GM23338 (cell line): ENCODE measurements around the gene NIN. TPM values are rescaled to one million over a fixed set of nuclear protein-coding genes. Genes with fewer than 3 reads are reported as not detected.

Experiments
- ATAC-seq: fragments of 200-7000 bp; cut with Tn5 transposase; 3 replicates; pipeline ENCODE4 v1.9.1; 2020
- DNase-seq: peaks from one replicate; pipeline ENCODE4 v3.0.0-alpha.2; 2015; ENCODE audit warnings: low spot score
- H2AFZ ChIP-seq: fragments of 200-600 bp; sonication (generic); 2 replicates; pipeline ENCODE4 v1.8.0; 2016; ENCODE audit warnings: antibody characterized with exemption, mild to moderate bottlenecking, moderate library complexity
- H3F3A ChIP-seq: fragments of 200-600 bp; sonication (generic); replicated peaks from 2 replicates; pipeline ENCODE4 v1.8.0; 2017; ENCODE audit warnings: antibody characterized with exemption, mixed run types, low read depth
- H3K27ac ChIP-seq: fragments of 200-600 bp; sonication (generic); 2 replicates; pipeline ENCODE4 v1.6.1; 2016; ENCODE audit warnings: low read depth
- H3K27me3 ChIP-seq: fragments of 200-600 bp; sonication (generic); 2 replicates; pipeline ENCODE4 v1.8.0; 2016; ENCODE audit warnings: mild to moderate bottlenecking, mixed run types, moderate library complexity; ENCODE audit not compliant: insufficient read depth
- H3K36me3 ChIP-seq: fragments of 200-600 bp; sonication (generic); 2 replicates; pipeline ENCODE4 v1.8.0; 2016; ENCODE audit warnings: mild to moderate bottlenecking; ENCODE audit not compliant: insufficient read depth
- H3K4me1 ChIP-seq: fragments of 200-600 bp; sonication (generic); 2 replicates; pipeline ENCODE4 v1.8.0; 2016; ENCODE audit warnings: mild to moderate bottlenecking, moderate library complexity; ENCODE audit not compliant: insufficient read depth
- H3K4me2 ChIP-seq: fragments of 200-600 bp; sonication (generic); 2 replicates; pipeline ENCODE4 v1.7.1; 2017; ENCODE audit warnings: mixed run types
- H3K4me3 ChIP-seq: fragments of 200-600 bp; sonication (generic); 2 replicates; pipeline ENCODE4 v1.6.1; 2016; ENCODE audit warnings: mixed run types
- H3K79me2 ChIP-seq: fragments of 200-600 bp; sonication (generic); replicated peaks from 2 replicates; pipeline ENCODE4 v1.8.0; 2017; ENCODE audit warnings: mild to moderate bottlenecking; ENCODE audit not compliant: insufficient read depth
- H3K9me2 ChIP-seq: fragments of 200-600 bp; sonication (generic); 2 replicates; pipeline ENCODE4 v1.8.0; 2017; ENCODE audit not compliant: insufficient read depth
- H4K20me1 ChIP-seq: fragments of 200-600 bp; sonication (generic); replicated peaks from 2 replicates; pipeline ENCODE4 v1.8.0; 2017; ENCODE audit warnings: mild to moderate bottlenecking; ENCODE audit not compliant: insufficient read depth
- H3K27ac Mint-ChIP-seq: 2 replicates; pipeline ENCODE4 v1.8.0; 2020; ENCODE audit warnings: inconsistent platforms, mild to moderate bottlenecking, moderate library complexity, mixed read lengths
- H3K27me3 Mint-ChIP-seq: 3 replicates; pipeline ENCODE4 v1.8.0; 2022; ENCODE audit warnings: low read depth, mild to moderate bottlenecking, moderate library complexity, mixed read lengths, inconsistent platforms; ENCODE audit not compliant: insufficient read depth, poor library complexity
- H3K36me3 Mint-ChIP-seq: 3 replicates; pipeline ENCODE4 v1.8.0; 2021; ENCODE audit warnings: low read depth, mild to moderate bottlenecking, inconsistent platforms, moderate library complexity, mixed read lengths
- H3K4me1 Mint-ChIP-seq: 3 replicates; pipeline ENCODE4 v1.8.0; 2020; ENCODE audit warnings: mild to moderate bottlenecking, inconsistent platforms, mixed read lengths
- H3K4me3 Mint-ChIP-seq: 3 replicates; pipeline ENCODE4 v1.8.0; 2021; ENCODE audit warnings: moderate library complexity, mild to moderate bottlenecking, inconsistent platforms, mixed read lengths
- H3K9me3 Mint-ChIP-seq: 3 replicates; pipeline ENCODE4 v1.8.0; 2020; ENCODE audit warnings: moderate library complexity, mild to moderate bottlenecking, inconsistent platforms, mixed read lengths
- CREB1 ChIP-seq: fragments of 250-450 bp; sonication (Bioruptor Pico); IDR thresholded peaks from 2 replicates; pipeline ENCODE4 v1.5.0; 2020; ENCODE audit warnings: low read depth, mild to moderate bottlenecking, moderate library complexity
- CTCF ChIP-seq, 2 experiments: fragments of 200-600 bp in 1 of 2; sonication (generic) in 1 of 2; conservative IDR thresholded peaks; 2 replicates each; pipeline versions ENCODE4 v1.5.1 to v1.6.1; 2016 to 2017; ENCODE audit warnings: antibody characterized with exemption in 2 of 2, low read depth in 2 of 2, mild to moderate bottlenecking in 2 of 2, moderate library complexity in 1 of 2
- EZH2 ChIP-seq: fragments of 200-600 bp; sonication (generic); IDR thresholded peaks from one replicate; pipeline ENCODE4 v1.8.0; 2017; ENCODE audit warnings: antibody characterized with exemption, mild to moderate bottlenecking, low read depth; ENCODE audit not compliant: unreplicated experiment
- JUNB ChIP-seq: IDR thresholded peaks from one replicate; pipeline ENCODE4 v1.6.1; 2016; ENCODE audit warnings: antibody characterized with exemption; ENCODE audit not compliant: unreplicated experiment
- NANOG ChIP-seq: IDR thresholded peaks from 2 replicates; pipeline ENCODE4 v1.6.1; 2016; ENCODE audit warnings: antibody characterized with exemption, borderline replicate concordance
- POLR2AphosphoS5 ChIP-seq: IDR thresholded peaks from 2 replicates; pipeline ENCODE4 v1.6.1; 2016; ENCODE audit warnings: antibody characterized with exemption, low read depth
- STAT1 ChIP-seq: IDR thresholded peaks from one replicate; pipeline ENCODE4 v1.6.1; 2016; ENCODE audit warnings: antibody characterized with exemption; ENCODE audit not compliant: unreplicated experiment
- ZNF331 ChIP-seq: fragments of 250-450 bp; sonication (Bioruptor Pico); IDR thresholded peaks from 2 replicates; pipeline ENCODE4 v1.5.0; 2020; ENCODE audit warnings: low read depth, mild to moderate bottlenecking, moderate library complexity
- ZNF462 ChIP-seq: fragments of 250-450 bp; sonication (Bioruptor Pico); IDR thresholded peaks from 2 replicates; pipeline ENCODE4 v1.5.0; 2020; ENCODE audit warnings: mild to moderate bottlenecking, moderate library complexity
- polyA plus RNA-seq: library from polyadenylated mRNA; unstranded; fragments of >200 nt; fragmentation: Nextera tagmentation; extraction: Ambion mirVana; gene quantifications from 2 replicates; pipeline ENCODE4 v1.2.1, GENCODE V29; 2016
- total RNA-seq: library from RNA; depleted of rRNA; stranded (reverse); fragments of >200 nt; shearing (Covaris generic); gene quantifications from 2 replicates; pipeline ENCODE4 v1.2.3, GENCODE V29; 2014

The NIN gene
- total and polyA plus RNA-seq, 2 experiments from 2014 or later: 7.4 to 17.4 TPM

GRCh38 chr14:50860478-50861086, 29.6 kb upstream of the NIN start:
- H3K27me3 Mint-ChIP-seq: peaks cover 4% of the 10 kb centered on the region
- peak overlapping the region; percentile 16; the same call in 1 of the 3 replicates for H3K4me3 Mint-ChIP-seq
- TF ChIP-seq CTCF (conservative IDR thresholded peaks at IDR 0.05; ENCODE audit: low read depth in 2 of 2) (peak; percentile 62 to 78), ZNF331 (no peak)
- peak overlapping the region; percentile 35 for H2AFZ ChIP-seq
- peaks cover 17% of the 10 kb centered on the region for H3K4me1 ChIP-seq
- H3K27ac ChIP-seq: no peak overlapping the region
- ATAC-seq (peak; percentile 59), DNase-seq (peak; percentile 92)
- no peaks in the 10 kb centered on the region for H3K79me2 ChIP-seq
- no peaks in the 10 kb centered on the region for H3K36me3 ChIP-seq
- peak overlapping the region; percentile 90 for H3K27ac Mint-ChIP-seq
- peak overlapping the region; percentile 37 for H3K4me3 ChIP-seq
- no peaks in the 10 kb centered on the region for H3K9me3 Mint-ChIP-seq
- no peaks in the 10 kb centered on the region; the same call in 2 of the 3 replicates for H3K36me3 Mint-ChIP-seq
- no peaks in the 10 kb centered on the region for H4K20me1 ChIP-seq
- no peaks in the 10 kb centered on the region for H3K9me2 ChIP-seq
- peaks cover 36% of the 10 kb centered on the region for H3K4me1 Mint-ChIP-seq
- H3F3A ChIP-seq: no peaks in the 10 kb centered on the region
- peak overlapping the region; percentile 59 for H3K4me2 ChIP-seq
- no peaks in the 10 kb centered on the region for H3K27me3 ChIP-seq

- Mint-ChIP-seq H3K9me3 (no peaks in the 10 kb centered on the region), H3K27ac (no peak overlapping the region), H3K36me3 (no peaks in the 10 kb centered on the region; the same call in 2 of the 3 replicates), H3K27me3 (peaks cover 4% of the 10 kb centered on the region), H3K4me1 (peaks cover 31% of the 10 kb centered on the region), H3K4me3 (no peak overlapping the region)
- H3K79me2 ChIP-seq: no peaks in the 10 kb centered on the region
- no peak overlapping the region for H3K4me3 ChIP-seq
- H3K36me3 ChIP-seq: no peaks in the 10 kb centered on the region
- H3K4me1 ChIP-seq: peaks cover 17% of the 10 kb centered on the region
- H4K20me1 ChIP-seq: no peaks in the 10 kb centered on the region
- peak overlapping the region; percentile 35 for H2AFZ ChIP-seq
- no peak overlapping the region for H3K27ac ChIP-seq
- H3K9me2 ChIP-seq: no peaks in the 10 kb centered on the region
- H3F3A ChIP-seq: no peaks in the 10 kb centered on the region
- no peaks in the 10 kb centered on the region for H3K27me3 ChIP-seq
- H3K4me2 ChIP-seq: 0 out of 2 replicates have a peak overlapping the region, but pooled peaks have one; percentile 59
- ATAC-seq (no peak), DNase-seq (no peak)
- TF ChIP-seq JUNB: no peak
- no peak for TF ChIP-seq STAT1
- no peak for TF ChIP-seq EZH2
- no peak for TF ChIP-seq CTCF (conservative IDR thresholded peaks at IDR 0.05; ENCODE audit: low read depth in 2 of 2)
- TF ChIP-seq CREB1 (CRISPR knock-in tag): no peak
- no peak for TF ChIP-seq ZNF331
- TF ChIP-seq NANOG: no peak
- TF ChIP-seq POLR2AphosphoS5: no peak
- TF ChIP-seq ZNF462: no peak
Measured at GRCh38 chr14:50859296-50859624, 28.3 kb upstream of the NIN start.
